ENCODE measurements around the gene NAA15.

DNA sequence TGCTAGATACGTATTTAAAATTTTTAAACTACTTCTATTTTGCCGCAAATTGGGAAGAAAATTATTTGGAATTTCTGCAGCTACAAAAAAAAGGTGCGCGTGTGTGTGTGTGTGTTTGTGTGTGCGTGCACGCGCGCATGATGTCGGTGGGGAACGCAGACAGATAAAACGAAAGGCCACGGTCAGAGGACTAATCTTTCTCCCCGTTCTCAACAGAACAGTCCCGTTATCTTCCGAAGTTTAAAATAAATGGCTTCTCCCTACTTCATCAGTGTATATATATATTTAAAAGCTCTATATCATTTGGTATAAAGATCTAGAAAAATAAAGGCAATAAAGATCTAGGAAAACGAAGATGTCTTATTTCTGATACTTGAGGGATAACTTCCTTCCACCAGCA lies 22.8 kb upstream of the NAA15 start:
- no peak for TF ChIP-seq ZBTB21 (tag by site-specific recombination; IDR thresholded peaks at IDR 0.05)
- TF ChIP-seq, protein P1, sequence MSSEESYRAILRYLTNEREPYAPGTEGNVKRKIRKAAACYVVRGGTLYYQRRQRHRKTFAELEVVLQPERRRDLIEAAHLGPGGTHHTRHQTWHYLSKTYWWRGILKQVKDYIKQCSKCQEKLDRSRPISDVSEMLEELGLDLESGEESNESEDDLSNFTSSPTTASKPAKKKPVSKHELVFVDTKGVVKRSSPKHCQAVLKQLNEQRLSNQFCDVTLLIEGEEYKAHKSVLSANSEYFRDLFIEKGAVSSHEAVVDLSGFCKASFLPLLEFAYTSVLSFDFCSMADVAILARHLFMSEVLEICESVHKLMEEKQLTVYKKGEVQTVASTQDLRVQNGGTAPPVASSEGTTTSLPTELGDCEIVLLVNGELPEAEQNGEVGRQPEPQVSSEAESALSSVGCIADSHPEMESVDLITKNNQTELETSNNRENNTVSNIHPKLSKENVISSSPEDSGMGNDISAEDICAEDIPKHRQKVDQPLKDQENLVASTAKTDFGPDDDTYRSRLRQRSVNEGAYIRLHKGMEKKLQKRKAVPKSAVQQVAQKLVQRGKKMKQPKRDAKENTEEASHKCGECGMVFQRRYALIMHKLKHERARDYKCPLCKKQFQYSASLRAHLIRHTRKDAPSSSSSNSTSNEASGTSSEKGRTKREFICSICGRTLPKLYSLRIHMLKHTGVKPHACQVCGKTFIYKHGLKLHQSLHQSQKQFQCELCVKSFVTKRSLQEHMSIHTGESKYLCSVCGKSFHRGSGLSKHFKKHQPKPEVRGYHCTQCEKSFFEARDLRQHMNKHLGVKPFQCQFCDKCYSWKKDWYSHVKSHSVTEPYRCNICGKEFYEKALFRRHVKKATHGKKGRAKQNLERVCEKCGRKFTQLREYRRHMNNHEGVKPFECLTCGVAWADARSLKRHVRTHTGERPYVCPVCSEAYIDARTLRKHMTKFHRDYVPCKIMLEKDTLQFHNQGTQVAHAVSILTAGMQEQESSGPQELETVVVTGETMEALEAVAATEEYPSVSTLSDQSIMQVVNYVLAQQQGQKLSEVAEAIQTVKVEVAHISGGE (tag by site-specific recombination; conservative IDR thresholded peaks at IDR 0.05; ENCODE audit: low read depth) = no peak
- TF ChIP-seq, protein P2, sequence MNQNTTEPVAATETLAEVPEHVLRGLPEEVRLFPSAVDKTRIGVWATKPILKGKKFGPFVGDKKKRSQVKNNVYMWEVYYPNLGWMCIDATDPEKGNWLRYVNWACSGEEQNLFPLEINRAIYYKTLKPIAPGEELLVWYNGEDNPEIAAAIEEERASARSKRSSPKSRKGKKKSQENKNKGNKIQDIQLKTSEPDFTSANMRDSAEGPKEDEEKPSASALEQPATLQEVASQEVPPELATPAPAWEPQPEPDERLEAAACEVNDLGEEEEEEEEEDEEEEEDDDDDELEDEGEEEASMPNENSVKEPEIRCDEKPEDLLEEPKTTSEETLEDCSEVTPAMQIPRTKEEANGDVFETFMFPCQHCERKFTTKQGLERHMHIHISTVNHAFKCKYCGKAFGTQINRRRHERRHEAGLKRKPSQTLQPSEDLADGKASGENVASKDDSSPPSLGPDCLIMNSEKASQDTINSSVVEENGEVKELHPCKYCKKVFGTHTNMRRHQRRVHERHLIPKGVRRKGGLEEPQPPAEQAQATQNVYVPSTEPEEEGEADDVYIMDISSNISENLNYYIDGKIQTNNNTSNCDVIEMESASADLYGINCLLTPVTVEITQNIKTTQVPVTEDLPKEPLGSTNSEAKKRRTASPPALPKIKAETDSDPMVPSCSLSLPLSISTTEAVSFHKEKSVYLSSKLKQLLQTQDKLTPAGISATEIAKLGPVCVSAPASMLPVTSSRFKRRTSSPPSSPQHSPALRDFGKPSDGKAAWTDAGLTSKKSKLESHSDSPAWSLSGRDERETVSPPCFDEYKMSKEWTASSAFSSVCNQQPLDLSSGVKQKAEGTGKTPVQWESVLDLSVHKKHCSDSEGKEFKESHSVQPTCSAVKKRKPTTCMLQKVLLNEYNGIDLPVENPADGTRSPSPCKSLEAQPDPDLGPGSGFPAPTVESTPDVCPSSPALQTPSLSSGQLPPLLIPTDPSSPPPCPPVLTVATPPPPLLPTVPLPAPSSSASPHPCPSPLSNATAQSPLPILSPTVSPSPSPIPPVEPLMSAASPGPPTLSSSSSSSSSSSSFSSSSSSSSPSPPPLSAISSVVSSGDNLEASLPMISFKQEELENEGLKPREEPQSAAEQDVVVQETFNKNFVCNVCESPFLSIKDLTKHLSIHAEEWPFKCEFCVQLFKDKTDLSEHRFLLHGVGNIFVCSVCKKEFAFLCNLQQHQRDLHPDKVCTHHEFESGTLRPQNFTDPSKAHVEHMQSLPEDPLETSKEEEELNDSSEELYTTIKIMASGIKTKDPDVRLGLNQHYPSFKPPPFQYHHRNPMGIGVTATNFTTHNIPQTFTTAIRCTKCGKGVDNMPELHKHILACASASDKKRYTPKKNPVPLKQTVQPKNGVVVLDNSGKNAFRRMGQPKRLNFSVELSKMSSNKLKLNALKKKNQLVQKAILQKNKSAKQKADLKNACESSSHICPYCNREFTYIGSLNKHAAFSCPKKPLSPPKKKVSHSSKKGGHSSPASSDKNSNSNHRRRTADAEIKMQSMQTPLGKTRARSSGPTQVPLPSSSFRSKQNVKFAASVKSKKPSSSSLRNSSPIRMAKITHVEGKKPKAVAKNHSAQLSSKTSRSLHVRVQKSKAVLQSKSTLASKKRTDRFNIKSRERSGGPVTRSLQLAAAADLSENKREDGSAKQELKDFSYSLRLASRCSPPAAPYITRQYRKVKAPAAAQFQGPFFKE (tag by site-specific recombination; IDR thresholded peaks at IDR 0.05; ENCODE audit: borderline replicate concordance) = no peak
- no peak for TF ChIP-seq ZNF138 (tag by site-specific recombination; IDR thresholded peaks at IDR 0.05; ENCODE audit: borderline replicate concordance)
- no peak for TF ChIP-seq ZNF596 (tag by site-specific recombination; IDR thresholded peaks at IDR 0.05)
- TF ChIP-seq, protein P3, sequence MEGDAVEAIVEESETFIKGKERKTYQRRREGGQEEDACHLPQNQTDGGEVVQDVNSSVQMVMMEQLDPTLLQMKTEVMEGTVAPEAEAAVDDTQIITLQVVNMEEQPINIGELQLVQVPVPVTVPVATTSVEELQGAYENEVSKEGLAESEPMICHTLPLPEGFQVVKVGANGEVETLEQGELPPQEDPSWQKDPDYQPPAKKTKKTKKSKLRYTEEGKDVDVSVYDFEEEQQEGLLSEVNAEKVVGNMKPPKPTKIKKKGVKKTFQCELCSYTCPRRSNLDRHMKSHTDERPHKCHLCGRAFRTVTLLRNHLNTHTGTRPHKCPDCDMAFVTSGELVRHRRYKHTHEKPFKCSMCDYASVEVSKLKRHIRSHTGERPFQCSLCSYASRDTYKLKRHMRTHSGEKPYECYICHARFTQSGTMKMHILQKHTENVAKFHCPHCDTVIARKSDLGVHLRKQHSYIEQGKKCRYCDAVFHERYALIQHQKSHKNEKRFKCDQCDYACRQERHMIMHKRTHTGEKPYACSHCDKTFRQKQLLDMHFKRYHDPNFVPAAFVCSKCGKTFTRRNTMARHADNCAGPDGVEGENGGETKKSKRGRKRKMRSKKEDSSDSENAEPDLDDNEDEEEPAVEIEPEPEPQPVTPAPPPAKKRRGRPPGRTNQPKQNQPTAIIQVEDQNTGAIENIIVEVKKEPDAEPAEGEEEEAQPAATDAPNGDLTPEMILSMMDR (tag by site-specific recombination; IDR thresholded peaks at IDR 0.05) = no peak
- no peak for TF ChIP-seq ZNF155 (tag by site-specific recombination; IDR thresholded peaks at IDR 0.05)
- TF ChIP-seq ZNF248 (tag by site-specific recombination; IDR thresholded peaks at IDR 0.05) = no peak
- TF ChIP-seq ZNF776 (tag by site-specific recombination; IDR thresholded peaks at IDR 0.05; ENCODE audit: borderline replicate concordance) = no peak
- no peak for TF ChIP-seq YY1 (tag by site-specific recombination; IDR thresholded peaks at IDR 0.05)
